Measurements from ENCODE around the gene GFRAL. TPM values are rescaled to one million over a fixed set of nuclear protein-coding genes. Genes with fewer than 3 reads are reported as not detected.

GFRAL gene
- polyA plus RNA-seq, 1 of the 3 experiments (the other 2 are of a cell fraction): not detected

DNA sequence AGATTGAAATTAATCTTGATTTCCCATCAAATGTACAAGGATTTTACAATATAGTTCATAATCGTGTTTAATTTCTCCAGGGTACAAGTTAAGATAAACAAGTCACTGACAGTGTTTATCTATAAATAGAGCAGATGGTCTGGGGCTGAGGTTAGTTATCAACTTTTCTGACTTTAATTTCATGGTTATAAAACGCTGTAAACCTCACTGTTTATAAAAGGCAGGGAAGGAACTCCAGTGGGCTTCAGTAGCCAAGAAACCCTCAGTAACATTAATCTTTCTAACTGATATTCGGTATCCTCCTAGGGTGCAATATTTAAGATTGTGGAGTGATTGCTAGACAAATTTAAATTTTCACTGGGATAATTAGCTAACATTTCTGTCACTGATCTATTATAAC lies 68.6 kb downstream of the GFRAL start:
- Histone ChIP-seq H2AFZ (ENCODE audit: low read depth) (no peak overlapping the region), H3K27ac (ENCODE audit: low read depth in 2 of 2, low read length in 1 of 2) (no peak overlapping the region), H3K79me2 (ENCODE audit: insufficient read depth) (no peaks in the 10 kb centered on the region), H3K4me2 (no peak overlapping the region), H3K36me3 (replicated peaks in 1 of 2; ENCODE audit: control insufficient read depth in 1 of 2, insufficient read depth in 2 of 2, low read length in 1 of 2) (no peaks in the 10 kb centered on the region), H3K27me3 (ENCODE audit: insufficient read depth) (no peaks in the 10 kb centered on the region), H3K4me3 (ENCODE audit: low read depth in 2 of 2, low read length in 1 of 2) (no peak overlapping the region), H3K9me2 (no peaks in the 10 kb centered on the region), H3K9ac (no peak overlapping the region), H3K9me3 (no peaks in the 10 kb centered on the region), H3F3A (replicated peaks; ENCODE audit: insufficient read depth) (no peaks in the 10 kb centered on the region), H3K4me1 (ENCODE audit: control insufficient read depth in 1 of 2, insufficient read depth in 2 of 2, low read depth in 1 of 2, low read length in 1 of 2) (no peaks in the 10 kb centered on the region), H4K20me1 (ENCODE audit: insufficient read depth) (no peaks in the 10 kb centered on the region)
- ChIA-PET POLR2A (no interaction called here), CTCF (no interaction called here)
- 14% methylated on average over 3 of the region's 3 CpGs for WGBS (ENCODE audit: low lambda C conversion rate)
- DNase-seq: peak; percentile 2
- TF ChIP-seq, protein P1, sequence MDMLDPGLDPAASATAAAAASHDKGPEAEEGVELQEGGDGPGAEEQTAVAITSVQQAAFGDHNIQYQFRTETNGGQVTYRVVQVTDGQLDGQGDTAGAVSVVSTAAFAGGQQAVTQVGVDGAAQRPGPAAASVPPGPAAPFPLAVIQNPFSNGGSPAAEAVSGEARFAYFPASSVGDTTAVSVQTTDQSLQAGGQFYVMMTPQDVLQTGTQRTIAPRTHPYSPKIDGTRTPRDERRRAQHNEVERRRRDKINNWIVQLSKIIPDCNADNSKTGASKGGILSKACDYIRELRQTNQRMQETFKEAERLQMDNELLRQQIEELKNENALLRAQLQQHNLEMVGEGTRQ (IDR thresholded peaks at IDR 0.05; ENCODE audit: borderline replicate concordance, low read depth, low read length): no peak
- TF ChIP-seq, protein P2, sequence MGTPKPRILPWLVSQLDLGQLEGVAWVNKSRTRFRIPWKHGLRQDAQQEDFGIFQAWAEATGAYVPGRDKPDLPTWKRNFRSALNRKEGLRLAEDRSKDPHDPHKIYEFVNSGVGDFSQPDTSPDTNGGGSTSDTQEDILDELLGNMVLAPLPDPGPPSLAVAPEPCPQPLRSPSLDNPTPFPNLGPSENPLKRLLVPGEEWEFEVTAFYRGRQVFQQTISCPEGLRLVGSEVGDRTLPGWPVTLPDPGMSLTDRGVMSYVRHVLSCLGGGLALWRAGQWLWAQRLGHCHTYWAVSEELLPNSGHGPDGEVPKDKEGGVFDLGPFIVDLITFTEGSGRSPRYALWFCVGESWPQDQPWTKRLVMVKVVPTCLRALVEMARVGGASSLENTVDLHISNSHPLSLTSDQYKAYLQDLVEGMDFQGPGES (IDR thresholded peaks at IDR 0.05; ENCODE audit: low read depth, low read length): no peak
- TF ChIP-seq RAD21 (IDR thresholded peaks at IDR 0.05; ENCODE audit: low read length): no peak
- peak; percentile 31; the same call in 1 of the 2 replicates for TF ChIP-seq GATA2 (CRISPR knock-in tag; IDR thresholded peaks at IDR 0.05)

DNA sequence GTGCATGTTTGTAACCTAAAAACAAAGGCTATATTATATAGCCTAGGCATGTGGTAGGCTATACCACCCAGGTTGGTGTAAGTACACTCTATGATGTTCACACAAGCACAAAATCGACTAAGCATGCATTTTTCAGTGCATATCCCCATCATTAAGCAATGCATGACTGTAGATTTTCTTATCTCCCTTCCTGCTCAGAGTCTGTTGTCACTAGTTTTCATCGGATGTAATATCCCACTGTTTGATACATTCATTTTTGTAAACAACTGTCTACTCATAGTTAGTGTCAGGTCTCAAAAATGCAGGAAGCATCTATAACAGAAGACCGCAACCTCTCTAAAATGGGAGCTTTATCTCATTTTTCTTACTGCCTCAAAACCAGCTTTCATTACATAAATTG lies 70.7 kb downstream of the GFRAL start:
- Histone ChIP-seq H3K27ac (ENCODE audit: low read depth in 2 of 2, low read length in 1 of 2) (no peak overlapping the region), H3K4me2 (no peak overlapping the region), H2AFZ (ENCODE audit: low read depth) (no peak overlapping the region), H3K79me2 (ENCODE audit: insufficient read depth) (no peaks in the 10 kb centered on the region), H3F3A (replicated peaks; ENCODE audit: insufficient read depth) (no peaks in the 10 kb centered on the region), H3K36me3 (replicated peaks in 1 of 2; ENCODE audit: control insufficient read depth in 1 of 2, insufficient read depth in 2 of 2, low read length in 1 of 2) (no peaks in the 10 kb centered on the region), H4K20me1 (ENCODE audit: insufficient read depth) (no peaks in the 10 kb centered on the region), H3K4me3 (ENCODE audit: low read depth in 2 of 2, low read length in 1 of 2) (no peak overlapping the region), H3K27me3 (ENCODE audit: insufficient read depth) (no peaks in the 10 kb centered on the region), H3K4me1 (ENCODE audit: control insufficient read depth in 1 of 2, insufficient read depth in 2 of 2, low read depth in 1 of 2, low read length in 1 of 2) (no peaks in the 10 kb centered on the region), H3K9me3 (no peaks in the 10 kb centered on the region), H3K9me2 (no peaks in the 10 kb centered on the region), H3K9ac (no peak overlapping the region)
- TF ChIP-seq TCF12 (IDR thresholded peaks at IDR 0.05) (no peak), CHD2 (IDR thresholded peaks at IDR 0.05; ENCODE audit: low read length, partially characterized antibody) (no peak), EP300 (IDR thresholded peaks at IDR 0.05; ENCODE audit: borderline replicate concordance in 1 of 2, low read depth in 1 of 2, low read length in 1 of 2) (no peak)
- TF ChIP-seq, protein P3, sequence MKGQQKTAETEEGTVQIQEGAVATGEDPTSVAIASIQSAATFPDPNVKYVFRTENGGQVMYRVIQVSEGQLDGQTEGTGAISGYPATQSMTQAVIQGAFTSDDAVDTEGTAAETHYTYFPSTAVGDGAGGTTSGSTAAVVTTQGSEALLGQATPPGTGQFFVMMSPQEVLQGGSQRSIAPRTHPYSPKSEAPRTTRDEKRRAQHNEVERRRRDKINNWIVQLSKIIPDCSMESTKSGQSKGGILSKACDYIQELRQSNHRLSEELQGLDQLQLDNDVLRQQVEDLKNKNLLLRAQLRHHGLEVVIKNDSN (IDR thresholded peaks at IDR 0.05; ENCODE audit: borderline replicate concordance, low read depth): no peak
- WGBS (ENCODE audit: low lambda C conversion rate): 17% methylated on average over 3 of the region's 3 CpGs
- ChIA-PET POLR2A (no interaction called here), CTCF (no interaction called here)
- no peak for DNase-seq

DNA sequence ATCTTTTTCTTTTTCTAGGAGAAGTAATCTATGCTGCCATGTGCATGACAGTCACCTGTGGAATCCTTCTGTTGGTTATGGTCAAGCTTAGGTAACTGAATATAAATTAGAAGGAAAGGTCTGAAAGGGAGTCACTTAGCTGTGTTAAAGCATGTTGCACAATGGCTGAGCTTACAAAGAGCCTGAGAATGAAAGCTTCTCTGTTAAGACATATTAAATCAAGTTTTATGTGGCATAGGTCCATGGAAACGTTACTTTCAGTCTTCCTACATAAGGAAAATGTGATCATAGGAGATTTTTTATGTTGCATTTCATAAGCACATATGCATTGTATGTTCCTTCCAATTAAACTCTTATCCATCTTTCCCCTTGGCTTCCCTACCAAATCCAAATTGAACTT lies 72.1 kb downstream of the GFRAL start:
- POLR2A ChIA-PET: no interaction called here
- CTCF ChIA-PET: no interaction called here

More for the DNA sequence above, 72.1 kb downstream of the GFRAL start:
- no peak overlapping the region for H3K27ac ChIP-seq (ENCODE audit: low read depth in 2 of 2, low read length in 1 of 2)
- H2AFZ ChIP-seq (ENCODE audit: low read depth): no peak overlapping the region
- no peaks in the 10 kb centered on the region for H3K9me3 ChIP-seq
- no peaks in the 10 kb centered on the region for H3F3A ChIP-seq (replicated peaks; ENCODE audit: insufficient read depth)
- no peaks in the 10 kb centered on the region for H3K79me2 ChIP-seq (ENCODE audit: insufficient read depth)
- H3K27me3 ChIP-seq (ENCODE audit: insufficient read depth): no peaks in the 10 kb centered on the region
- no peaks in the 10 kb centered on the region for H3K9me2 ChIP-seq
- H3K4me3 ChIP-seq (ENCODE audit: low read depth in 2 of 2, low read length in 1 of 2): no peak overlapping the region
- TF ChIP-seq, protein P4, sequence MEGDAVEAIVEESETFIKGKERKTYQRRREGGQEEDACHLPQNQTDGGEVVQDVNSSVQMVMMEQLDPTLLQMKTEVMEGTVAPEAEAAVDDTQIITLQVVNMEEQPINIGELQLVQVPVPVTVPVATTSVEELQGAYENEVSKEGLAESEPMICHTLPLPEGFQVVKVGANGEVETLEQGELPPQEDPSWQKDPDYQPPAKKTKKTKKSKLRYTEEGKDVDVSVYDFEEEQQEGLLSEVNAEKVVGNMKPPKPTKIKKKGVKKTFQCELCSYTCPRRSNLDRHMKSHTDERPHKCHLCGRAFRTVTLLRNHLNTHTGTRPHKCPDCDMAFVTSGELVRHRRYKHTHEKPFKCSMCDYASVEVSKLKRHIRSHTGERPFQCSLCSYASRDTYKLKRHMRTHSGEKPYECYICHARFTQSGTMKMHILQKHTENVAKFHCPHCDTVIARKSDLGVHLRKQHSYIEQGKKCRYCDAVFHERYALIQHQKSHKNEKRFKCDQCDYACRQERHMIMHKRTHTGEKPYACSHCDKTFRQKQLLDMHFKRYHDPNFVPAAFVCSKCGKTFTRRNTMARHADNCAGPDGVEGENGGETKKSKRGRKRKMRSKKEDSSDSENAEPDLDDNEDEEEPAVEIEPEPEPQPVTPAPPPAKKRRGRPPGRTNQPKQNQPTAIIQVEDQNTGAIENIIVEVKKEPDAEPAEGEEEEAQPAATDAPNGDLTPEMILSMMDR (IDR thresholded peaks at IDR 0.05): no peak
- no peak for TF ChIP-seq FOXM1 (IDR thresholded peaks at IDR 0.05; ENCODE audit: low read depth)
- TF ChIP-seq, protein P3 (IDR thresholded peaks at IDR 0.05; ENCODE audit: borderline replicate concordance, low read depth): no peak
- TF ChIP-seq, protein P2 (IDR thresholded peaks at IDR 0.05; ENCODE audit: low read depth, low read length): no peak
- no peak for TF ChIP-seq RXRA (IDR thresholded peaks at IDR 0.05; ENCODE audit: borderline replicate concordance, low read depth)
- TF ChIP-seq, protein P5, sequence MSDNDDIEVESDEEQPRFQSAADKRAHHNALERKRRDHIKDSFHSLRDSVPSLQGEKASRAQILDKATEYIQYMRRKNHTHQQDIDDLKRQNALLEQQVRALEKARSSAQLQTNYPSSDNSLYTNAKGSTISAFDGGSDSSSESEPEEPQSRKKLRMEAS (IDR thresholded peaks at IDR 0.05; ENCODE audit: low read depth): no peak
- no peak for TF ChIP-seq TCF12 (IDR thresholded peaks at IDR 0.05)
- TF ChIP-seq FOXJ3 (CRISPR knock-in tag; IDR thresholded peaks at IDR 0.05): no peak
- TF ChIP-seq MXI1 (IDR thresholded peaks at IDR 0.05; ENCODE audit: low read depth, low read length): no peak
- TF ChIP-seq CHD2 (IDR thresholded peaks at IDR 0.05; ENCODE audit: low read length, partially characterized antibody): no peak
- 11% methylated on average over 1 of the region's 1 CpG for WGBS (ENCODE audit: low lambda C conversion rate)
- no peak for DNase-seq
- H3K4me1 ChIP-seq (ENCODE audit: control insufficient read depth in 1 of 2, insufficient read depth in 2 of 2, low read depth in 1 of 2, low read length in 1 of 2): no peaks in the 10 kb centered on the region
- H3K36me3 ChIP-seq (replicated peaks in 1 of 2; ENCODE audit: control insufficient read depth in 1 of 2, insufficient read depth in 2 of 2, low read length in 1 of 2): no peaks in the 10 kb centered on the region
- no peak overlapping the region for H3K4me2 ChIP-seq
- no peaks in the 10 kb centered on the region for H4K20me1 ChIP-seq (ENCODE audit: insufficient read depth)
- H3K9ac ChIP-seq: no peak overlapping the region

All from SK-N-SH (cell line).